Measurements from ENCODE around the gene TAF4.

DNA sequence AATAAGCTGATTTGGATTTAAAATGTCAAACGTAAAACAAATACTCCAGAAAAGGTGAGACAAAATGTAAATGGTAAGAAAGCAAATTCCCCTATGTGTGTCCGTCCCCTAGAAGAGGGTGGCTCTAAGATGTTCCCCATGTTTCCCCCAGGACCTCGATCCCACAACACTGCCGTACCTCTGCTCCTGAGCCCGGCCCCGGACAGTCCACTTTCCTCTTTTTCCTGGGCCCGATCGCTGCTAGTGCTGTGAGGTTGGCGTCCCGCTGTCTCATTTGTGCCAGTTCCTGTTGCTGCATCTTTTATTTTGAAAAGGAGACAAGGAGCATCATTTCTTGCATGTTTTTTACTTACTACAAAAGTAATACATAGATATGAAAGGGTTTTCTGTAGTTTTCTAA is 68.3 kb downstream of the TAF4 start:
- no peak for TF ChIP-seq POLR2AphosphoS5 (IDR thresholded peaks at IDR 0.05; ENCODE audit: low read depth, low read length)
- no peak for TF ChIP-seq POLR2A (IDR thresholded peaks at IDR 0.05; ENCODE audit: low read depth, low read length)
- no peak for TF ChIP-seq TAF1 (IDR thresholded peaks at IDR 0.05; ENCODE audit: borderline replicate concordance, low read depth, low read length)

All from GM12892 (cell line).